ENCODE measurements around the gene RNU5B-1. TPM values are rescaled to one million over a fixed set of nuclear protein-coding genes. Genes with fewer than 3 reads are reported as not detected.

Gene RNU5B-1
- total RNA-seq, 4 donors from 2014 or later = not detected

- no peaks in the 10 kb centered on the region for H3K9me3 ChIP-seq
- peak overlapping the region; percentile 88 to 92 (median 90) for H3K27ac ChIP-seq
- 80 to 84% methylated on average over 1 to 2 of the region's 3 CpGs for WGBS, 2 donors
- H3K4me3 ChIP-seq = no peak overlapping the region
- TF ChIP-seq CTCF (IDR thresholded peaks at IDR 0.05) (no peak), POLR2A (IDR thresholded peaks at IDR 0.05) (no peak)
- H3K27me3 ChIP-seq = no peaks in the 10 kb centered on the region
- H3K36me3 ChIP-seq = no peaks in the 10 kb centered on the region
- peaks cover 12 to 31% (median 15%) of the 10 kb centered on the region in 3 donors for H3K4me1 ChIP-seq
- intact Hi-C loops (cut with DNase I) = no loop called here
- DNase-seq = no peak
These were observed 17.0 kb upstream of the RNU5B-1 start for GRCh38 chr15:65287520-65287855.

- Histone ChIP-seq H3K36me3 (no peaks in the 10 kb centered on the region), H3K4me3 (no peak overlapping the region), H3K9me3 (no peaks in the 10 kb centered on the region), H3K27me3 (no peaks in the 10 kb centered on the region), H3K4me1 (peaks cover 12 to 23% (median 15%) of the 10 kb centered on the region in 3 donors), H3K27ac (no peak overlapping the region)
- DNase-seq = no peak
- intact Hi-C loops (cut with DNase I) = no loop called here
- 86 to 87% methylated on average over 6 to 7 of the region's 7 CpGs for WGBS, 2 donors
- TF ChIP-seq POLR2A (IDR thresholded peaks at IDR 0.05) = no peak
- TF ChIP-seq CTCF (IDR thresholded peaks at IDR 0.05) = no peak
These were observed 15.1 kb upstream of the RNU5B-1 start for GRCh38 chr15:65289261-65289854.

GRCh38 chr15:65290228-65290627 is 14.2 kb upstream of the RNU5B-1 start:
- no peaks in the 10 kb centered on the region for H3K27me3 ChIP-seq
- peaks cover 11 to 20% (median 12%) of the 10 kb centered on the region in 3 donors for H3K4me1 ChIP-seq
- intact Hi-C loops (cut with DNase I) = no loop called here
- DNase-seq = no peak
- no peak overlapping the region for H3K27ac ChIP-seq
- no peak overlapping the region for H3K4me3 ChIP-seq
- no peaks in the 10 kb centered on the region for H3K36me3 ChIP-seq
- 89 to 91% methylated on average over 7 of the region's 7 CpGs for WGBS, 2 donors
- no peaks in the 10 kb centered on the region for H3K9me3 ChIP-seq
- TF ChIP-seq POLR2A (IDR thresholded peaks at IDR 0.05) = no peak
- TF ChIP-seq CTCF (IDR thresholded peaks at IDR 0.05) = no peak

DNA sequence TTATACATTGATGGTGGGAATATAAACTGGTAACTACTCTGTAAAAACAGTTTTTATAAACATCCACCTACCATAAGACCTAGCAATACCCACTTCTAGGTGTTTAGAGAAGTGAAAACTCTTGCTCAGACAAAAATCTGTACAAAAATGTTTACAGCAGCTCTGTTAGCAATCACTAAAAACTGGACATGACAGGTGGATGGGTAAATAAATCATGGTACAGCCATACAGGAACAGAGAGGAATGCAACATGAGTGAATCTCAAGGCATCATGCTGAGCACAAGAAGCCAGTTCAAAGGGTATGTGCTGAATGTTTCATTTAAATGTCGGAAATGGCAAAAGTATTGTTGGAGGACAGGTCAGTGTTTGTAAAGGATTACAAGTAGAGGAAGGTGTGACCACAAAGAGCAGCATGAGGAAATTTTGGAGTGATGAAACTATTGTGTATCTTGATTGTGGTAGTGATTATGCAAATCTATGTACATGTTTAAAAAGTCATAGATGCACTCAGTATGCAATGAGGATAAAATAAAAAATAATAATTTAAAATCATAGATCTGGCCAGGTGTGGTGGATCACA is 11.4 kb upstream of the RNU5B-1 start:
- intact Hi-C loops (cut with DNase I) = no loop called here
- Histone ChIP-seq H3K27ac (no peak overlapping the region), H3K4me3 (no peak overlapping the region)

More for the DNA sequence above, 11.4 kb upstream of the RNU5B-1 start:
- Histone ChIP-seq H3K27me3 (no peaks in the 10 kb centered on the region), H3K9me3 (no peaks in the 10 kb centered on the region), H3K4me1 (peaks cover 0 to 28% (median 12%) of the 10 kb centered on the region in 3 donors), H3K36me3 (no peaks in the 10 kb centered on the region)
- DNase-seq = no peak
- TF ChIP-seq POLR2A (IDR thresholded peaks at IDR 0.05) (no peak), CTCF (IDR thresholded peaks at IDR 0.05) (no peak)
- WGBS, 2 donors = 58 to 61% methylated on average over 1 of the region's 1 CpG
